ENCODE data around the gene STX11.

STX11 gene

GRCh38 chr6:144214029-144214428 lies 63.7 kb downstream of the STX11 start:
- no peak overlapping the region for H3K4me3 ChIP-seq (ENCODE audit: low read depth, low read length)
- DNase-seq, result no peak
- H3K4me1 ChIP-seq, result no peaks in the 10 kb centered on the region
- no peaks in the 10 kb centered on the region for H3K27me3 ChIP-seq
- no peaks in the 10 kb centered on the region for H3K9me3 ChIP-seq
- no peaks in the 10 kb centered on the region for H3K36me3 ChIP-seq
- TF ChIP-seq CTCF (IDR thresholded peaks at IDR 0.05; ENCODE audit: low read depth, low read length), result no peak

GRCh38 chr6:144214622-144215401 lies 64.5 kb downstream of the STX11 start:
- H3K4me3 ChIP-seq (ENCODE audit: low read depth, low read length), result peak overlapping the region; percentile 81
- DNase-seq, result no peak
- H3K27me3 ChIP-seq, result no peaks in the 10 kb centered on the region
- H3K4me1 ChIP-seq, result no peaks in the 10 kb centered on the region
- H3K9me3 ChIP-seq, result no peaks in the 10 kb centered on the region
- no peaks in the 10 kb centered on the region for H3K36me3 ChIP-seq
- TF ChIP-seq CTCF (IDR thresholded peaks at IDR 0.05; ENCODE audit: low read depth, low read length), result no peak

- Histone ChIP-seq H3K4me3 (ENCODE audit: low read depth, low read length) (peak overlapping the region; percentile 81), H3K27me3 (no peaks in the 10 kb centered on the region), H3K4me1 (no peaks in the 10 kb centered on the region), H3K9me3 (no peaks in the 10 kb centered on the region), H3K36me3 (no peaks in the 10 kb centered on the region)
- TF ChIP-seq CTCF (IDR thresholded peaks at IDR 0.05; ENCODE audit: low read depth, low read length), result no peak
- peak; percentile 34 for DNase-seq
Measured at GRCh38 chr6:144215402-144215931, 65.2 kb downstream of the STX11 start.

- TF ChIP-seq CTCF (IDR thresholded peaks at IDR 0.05; ENCODE audit: low read depth, low read length), result peak; percentile 46
- peak; percentile 90 for DNase-seq
- Histone ChIP-seq H3K27me3 (no peaks in the 10 kb centered on the region), H3K4me3 (ENCODE audit: low read depth, low read length) (peak overlapping the region; percentile 81), H3K36me3 (no peaks in the 10 kb centered on the region), H3K9me3 (no peaks in the 10 kb centered on the region), H3K4me1 (no peaks in the 10 kb centered on the region)
Measured at GRCh38 chr6:144215932-144216667, 65.8 kb downstream of the STX11 start.

DNA sequence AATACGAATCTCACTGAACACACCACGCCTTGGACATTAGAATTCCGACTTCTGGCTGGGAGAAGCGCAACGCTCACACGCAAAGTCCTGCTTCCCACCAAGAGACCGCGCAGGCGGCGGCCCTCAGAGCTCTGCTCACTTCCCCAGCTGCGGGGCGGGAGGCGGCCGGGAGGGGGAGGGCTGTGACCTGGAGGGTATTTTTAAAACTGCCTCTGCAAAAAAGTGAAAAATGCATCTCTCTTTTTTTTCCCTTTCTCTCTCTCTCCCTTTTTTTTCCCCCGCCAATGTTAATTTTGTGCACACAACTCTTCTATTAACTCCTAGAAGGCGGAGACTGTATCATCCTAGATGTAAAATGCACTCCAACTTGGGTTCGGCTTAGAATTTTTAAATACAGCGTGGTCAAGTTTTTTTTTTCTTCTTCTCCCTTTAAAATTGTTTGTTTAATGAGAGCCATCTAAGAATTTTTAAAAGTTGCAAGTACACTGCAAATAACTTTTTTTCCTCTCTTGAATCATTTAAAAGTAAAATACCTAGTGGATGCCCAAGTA lies 66.4 kb downstream of the STX11 start:
- Histone ChIP-seq H3K4me3 (ENCODE audit: low read depth, low read length) (peak overlapping the region; percentile 81), H3K9me3 (no peaks in the 10 kb centered on the region), H3K27me3 (no peaks in the 10 kb centered on the region), H3K36me3 (no peaks in the 10 kb centered on the region), H3K4me1 (no peaks in the 10 kb centered on the region)
- no peak for TF ChIP-seq CTCF (IDR thresholded peaks at IDR 0.05; ENCODE audit: low read depth, low read length)
- DNase-seq, result no peak

All from BE2C (cell line).